Upper lobe of left lung (tissue), 6 donors: ENCODE results near the gene NAPSA. TPM values are rescaled to one million over a fixed set of nuclear protein-coding genes. Genes with fewer than 3 reads are reported as not detected.

Experiments used
- ATAC-seq, 2 donors: fragments of 200-7000 bp; cut with Tn5 transposase; one replicate each; pipeline ENCODE4 v1.9.1; 2022; ENCODE audit warnings: mild to moderate bottlenecking in 2 of 2, moderate library complexity in 2 of 2; ENCODE audit not compliant: low FRiP score in 2 of 2
- DNase-seq, 2 donors: peaks; one replicate each; pipeline ENCODE4 v3.0.0-alpha.2; 2019 to 2020
- H3K27ac ChIP-seq, 4 donors: fragments of 200-600 bp; sonication (generic); one replicate each; pipeline ENCODE4 v1.5.1; 2016 to 2019
- H3K27me3 ChIP-seq, 4 donors: fragments of 200-600 bp; sonication (generic); one replicate each; pipeline ENCODE4 v1.5.1; 2017 to 2019
- H3K36me3 ChIP-seq, 4 donors: fragments of 200-600 bp; sonication (generic); one replicate each; pipeline ENCODE4 v1.5.1; 2016 to 2019
- H3K4me1 ChIP-seq, 4 donors: fragments of 200-600 bp; sonication (generic); one replicate each; pipeline ENCODE4 v1.5.1; 2018 to 2019
- H3K4me3 ChIP-seq, 4 donors: fragments of 200-600 bp; sonication (generic); one replicate each; pipeline ENCODE4 v1.5.1; 2017 to 2019; ENCODE audit warnings: mild to moderate bottlenecking in 2 of 4, moderate library complexity in 1 of 4
- H3K9me3 ChIP-seq, 4 donors: fragments of 200-600 bp; sonication (generic); one replicate each; pipeline ENCODE4 v1.5.1; 2018 to 2019
- EP300 ChIP-seq, 4 donors: sonication (generic); formaldehyde crosslinking; IDR thresholded peaks; one replicate each; pipeline ENCODE4 v1.5.1; 2017; ENCODE audit warnings: antibody characterized with exemption in 4 of 4, control low read depth in 2 of 4
- POLR2A ChIP-seq, 4 donors: fragments of 450-650 bp; IDR thresholded peaks; one replicate each; pipeline ENCODE4 v1.5.1; 2016 to 2017; ENCODE audit warnings: antibody characterized with exemption in 4 of 4, mild to moderate bottlenecking in 2 of 4
- POLR2AphosphoS5 ChIP-seq, 2 donors: sonication (generic); formaldehyde crosslinking; IDR thresholded peaks; one replicate each; pipeline ENCODE4 v1.5.1; 2017; ENCODE audit warnings: antibody characterized with exemption in 2 of 2
- WGBS, 2 donors: methylation state at CpG; one replicate each; pipeline ENCODE4 v1.1.5; 2017 to 2018; 5-methylcytosine and 5-hydroxymethylcytosine counted together
- total RNA-seq, 6 donors: library from RNA; depleted of rRNA in 4 of 6; stranded (reverse); fragments of >200 nt in 4 of 6; gene quantifications; one replicate each; pipeline versions ENCODE4 v1.1.0 to v1.2.1, GENCODE V29; 2016 to 2021
- TF ChIP-seq, protein P1 (sequence below), 6 experiments: fragments of 450-650 bp in 4 of 6; fragments of 200-600 bp in 2 of 6; sonication (generic) in 2 of 6; IDR thresholded peaks; one replicate each; pipeline ENCODE4 v1.5.1; 2016 to 2019; ENCODE audit warnings: antibody characterized with exemption in 6 of 6
- donor health status: DM: no; HTN: no; CAD: no; lungs with moderate emphysema.
- donor health status: DM: no; HTN: yes; CAD: no; lungs with severe emphysema.

The NAPSA gene
- total RNA-seq, 6 donors from 2014 or later: 1,043 to 3,140 (median 1,660) TPM

DNA sequence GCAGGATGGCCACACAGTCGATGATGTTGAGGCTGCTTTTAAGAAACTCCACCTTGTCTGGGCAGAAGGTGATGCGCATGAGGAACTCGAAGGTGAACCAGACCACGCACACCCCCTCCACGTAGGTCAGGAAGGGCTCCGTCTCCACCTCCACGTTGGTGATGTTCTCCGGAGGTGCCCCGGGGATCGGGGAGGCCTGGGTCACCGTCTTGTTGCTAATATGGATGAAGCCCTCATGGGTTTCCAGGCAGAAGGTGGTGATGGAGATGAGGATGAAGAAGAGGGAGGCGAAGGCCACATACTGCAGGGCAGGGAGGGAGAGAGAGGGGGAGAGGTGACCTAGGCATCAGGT lies 41.7 kb downstream of the NAPSA start:
- no peak overlapping the region for H3K4me3 ChIP-seq
- no peaks in the 10 kb centered on the region for H3K9me3 ChIP-seq
- DNase-seq (no peak), ATAC-seq (no peak)
- peaks cover 0 to 21% (median 1%) of the 10 kb centered on the region in 4 donors for H3K27me3 ChIP-seq
- 87% methylated on average over 11 to 12 of the region's 12 CpGs for WGBS, 2 donors
- no peak overlapping the region for H3K27ac ChIP-seq
- H3K36me3 ChIP-seq: peaks cover 0 to 4% (median 0%) of the 10 kb centered on the region in 4 donors
- peaks cover 14 to 26% (median 20%) of the 10 kb centered on the region in 4 donors for H3K4me1 ChIP-seq
- no peak for TF ChIP-seq POLR2A (IDR thresholded peaks at IDR 0.05)
- no peak for TF ChIP-seq EP300 (IDR thresholded peaks at IDR 0.05)
- TF ChIP-seq POLR2AphosphoS5 (IDR thresholded peaks at IDR 0.05): no peak
- TF ChIP-seq, protein P1, sequence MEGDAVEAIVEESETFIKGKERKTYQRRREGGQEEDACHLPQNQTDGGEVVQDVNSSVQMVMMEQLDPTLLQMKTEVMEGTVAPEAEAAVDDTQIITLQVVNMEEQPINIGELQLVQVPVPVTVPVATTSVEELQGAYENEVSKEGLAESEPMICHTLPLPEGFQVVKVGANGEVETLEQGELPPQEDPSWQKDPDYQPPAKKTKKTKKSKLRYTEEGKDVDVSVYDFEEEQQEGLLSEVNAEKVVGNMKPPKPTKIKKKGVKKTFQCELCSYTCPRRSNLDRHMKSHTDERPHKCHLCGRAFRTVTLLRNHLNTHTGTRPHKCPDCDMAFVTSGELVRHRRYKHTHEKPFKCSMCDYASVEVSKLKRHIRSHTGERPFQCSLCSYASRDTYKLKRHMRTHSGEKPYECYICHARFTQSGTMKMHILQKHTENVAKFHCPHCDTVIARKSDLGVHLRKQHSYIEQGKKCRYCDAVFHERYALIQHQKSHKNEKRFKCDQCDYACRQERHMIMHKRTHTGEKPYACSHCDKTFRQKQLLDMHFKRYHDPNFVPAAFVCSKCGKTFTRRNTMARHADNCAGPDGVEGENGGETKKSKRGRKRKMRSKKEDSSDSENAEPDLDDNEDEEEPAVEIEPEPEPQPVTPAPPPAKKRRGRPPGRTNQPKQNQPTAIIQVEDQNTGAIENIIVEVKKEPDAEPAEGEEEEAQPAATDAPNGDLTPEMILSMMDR (IDR thresholded peaks at IDR 0.05): no peak

DNA sequence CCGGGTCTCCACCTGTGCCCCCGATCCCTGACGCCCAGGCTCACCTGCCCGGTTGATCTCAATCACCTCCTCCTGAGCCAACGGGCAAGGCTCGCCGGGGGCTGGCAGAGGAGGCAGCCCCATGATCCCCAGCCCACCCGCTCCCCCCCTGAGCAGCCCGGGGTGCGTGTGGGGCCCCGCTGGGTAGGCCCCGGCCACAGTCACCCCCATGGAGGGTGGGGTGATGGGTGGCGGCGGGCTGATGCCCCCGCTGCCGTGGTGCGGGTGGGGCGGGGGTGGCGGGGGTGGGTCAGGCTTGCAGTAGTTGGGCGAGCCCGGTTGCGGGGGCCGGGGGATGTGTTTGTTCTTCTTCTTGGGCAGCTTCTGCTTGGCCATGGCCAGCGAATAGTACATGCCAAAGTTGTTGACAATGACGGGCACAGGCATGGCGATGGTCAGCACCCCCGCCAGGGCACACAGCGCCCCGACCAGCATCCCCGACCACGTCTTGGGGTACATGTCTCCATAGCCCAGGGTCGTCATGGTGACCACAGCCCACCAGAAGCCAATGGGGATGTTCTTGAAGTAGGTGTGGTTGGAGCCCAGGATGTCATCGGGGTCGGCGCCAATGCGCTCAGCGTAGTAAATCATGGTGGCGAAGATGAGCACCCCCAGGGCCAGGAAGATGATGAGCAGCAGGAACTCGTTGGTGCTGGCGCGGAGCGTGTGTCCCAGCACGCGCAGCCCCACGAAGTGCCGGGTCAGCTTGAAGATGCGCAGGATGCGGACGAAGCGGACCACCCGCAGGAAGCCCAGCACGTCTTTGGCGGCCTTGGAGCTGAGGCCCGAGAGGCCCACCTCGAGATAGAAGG lies 42.3 kb downstream of the NAPSA start:
- Histone ChIP-seq H3K36me3 (peaks cover 0 to 4% (median 0%) of the 10 kb centered on the region in 4 donors), H3K4me1 (peaks cover 13 to 26% (median 18%) of the 10 kb centered on the region in 4 donors), H3K4me3 (no peak overlapping the region), H3K27ac (no peak overlapping the region), H3K9me3 (no peaks in the 10 kb centered on the region), H3K27me3 (peaks cover 0 to 18% (median 0%) of the 10 kb centered on the region in 4 donors)
- no peak for TF ChIP-seq EP300 (IDR thresholded peaks at IDR 0.05)
- TF ChIP-seq, protein P1 (IDR thresholded peaks at IDR 0.05): no peak
- no peak for TF ChIP-seq POLR2A (IDR thresholded peaks at IDR 0.05)
- no peak for TF ChIP-seq POLR2AphosphoS5 (IDR thresholded peaks at IDR 0.05)
- DNase-seq (peak in 1 of 2 donors; percentile 79), ATAC-seq (no peak)
- WGBS, 2 donors: 89 to 92% methylated on average over 21 to 51 of the region's 55 CpGs

DNA sequence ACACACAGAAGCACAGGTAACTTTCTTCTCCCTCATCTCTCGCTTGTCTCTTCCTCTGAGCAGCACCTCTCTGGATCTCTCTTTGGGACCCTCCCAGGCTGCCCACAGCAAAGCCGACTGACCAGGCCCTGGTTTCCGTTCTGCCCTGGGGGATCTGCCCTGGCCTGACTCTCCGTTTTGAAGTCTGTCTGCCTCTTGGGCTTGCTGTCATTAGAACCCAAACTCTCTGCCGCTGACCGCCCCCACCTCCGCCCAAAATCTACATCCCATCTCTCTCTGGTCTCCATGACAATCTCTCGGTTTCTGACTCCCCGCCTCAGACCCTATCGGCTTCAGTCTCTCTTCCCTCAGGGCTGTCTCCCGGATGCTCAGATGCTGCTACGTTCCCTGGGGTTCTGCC lies 43.2 kb downstream of the NAPSA start:
- ATAC-seq: no peak
- peaks cover 0 to 4% (median 0%) of the 10 kb centered on the region in 4 donors for H3K36me3 ChIP-seq
- no peak for TF ChIP-seq EP300 (IDR thresholded peaks at IDR 0.05)
- TF ChIP-seq POLR2AphosphoS5 (IDR thresholded peaks at IDR 0.05): no peak
- TF ChIP-seq, protein P1 (IDR thresholded peaks at IDR 0.05): no peak
- TF ChIP-seq POLR2A (IDR thresholded peaks at IDR 0.05): no peak
- peaks cover 10 to 20% (median 16%) of the 10 kb centered on the region in 4 donors for H3K4me1 ChIP-seq
- H3K27ac ChIP-seq: no peak overlapping the region
- DNase-seq: no peak
- no peaks in the 10 kb centered on the region for H3K9me3 ChIP-seq
- peaks cover 0 to 9% (median 0%) of the 10 kb centered on the region in 4 donors for H3K27me3 ChIP-seq
- no peak overlapping the region for H3K4me3 ChIP-seq
- WGBS, 2 donors: 77 to 86% methylated on average over 10 to 12 of the region's 12 CpGs

DNA sequence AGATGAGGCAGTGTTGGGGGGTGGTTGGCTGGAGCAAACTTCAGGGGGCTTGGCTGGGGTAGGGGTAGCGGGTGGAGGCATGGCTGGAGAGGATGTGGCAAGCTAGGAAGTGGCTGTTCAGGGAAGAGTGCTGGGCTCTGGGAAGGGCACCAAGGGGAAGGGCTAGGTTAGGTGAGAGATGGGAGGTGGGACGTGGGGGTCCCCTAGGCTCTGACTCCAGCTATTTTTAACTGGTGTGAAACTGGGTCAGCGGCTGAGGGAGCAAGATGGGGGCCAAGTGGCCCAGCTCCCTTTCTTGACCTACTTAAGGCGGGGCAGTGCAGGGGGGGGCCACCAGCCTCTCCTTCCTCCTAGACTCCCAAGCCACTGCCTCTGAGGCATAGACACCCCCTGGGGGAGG lies 43.6 kb downstream of the NAPSA start:
- no peaks in the 10 kb centered on the region for H3K9me3 ChIP-seq
- DNase-seq (no peak), ATAC-seq (no peak)
- peaks cover 10 to 17% (median 14%) of the 10 kb centered on the region in 4 donors for H3K4me1 ChIP-seq
- H3K27me3 ChIP-seq: peaks cover 0 to 5% (median 0%) of the 10 kb centered on the region in 4 donors
- peaks cover 0 to 4% (median 0%) of the 10 kb centered on the region in 4 donors for H3K36me3 ChIP-seq
- no peak for TF ChIP-seq POLR2AphosphoS5 (IDR thresholded peaks at IDR 0.05)
- no peak overlapping the region for H3K27ac ChIP-seq
- H3K4me3 ChIP-seq: no peak overlapping the region
- WGBS, 2 donors: 76 to 92% methylated on average over 3 to 4 of the region's 4 CpGs

DNA sequence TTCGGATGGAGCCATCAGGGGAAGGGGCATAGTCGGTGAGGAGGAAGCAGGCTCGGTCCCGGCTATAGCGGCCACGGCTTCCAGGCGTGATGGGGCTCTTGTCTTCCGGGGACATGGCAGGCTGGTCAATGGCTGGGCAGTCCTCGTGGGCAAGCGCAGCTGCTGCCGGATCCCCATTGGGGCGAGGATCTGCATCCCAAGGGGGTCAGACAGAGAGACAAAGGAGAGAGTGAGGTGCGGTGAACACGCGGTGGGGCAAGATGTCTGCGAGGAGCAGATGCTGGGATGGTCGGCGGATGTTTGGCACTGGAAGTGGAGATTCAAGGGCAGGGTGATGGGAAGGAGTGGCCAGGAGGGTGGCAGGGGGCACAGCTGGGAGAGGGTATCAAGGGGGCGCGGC lies 44.8 kb downstream of the NAPSA start:
- Histone ChIP-seq H3K36me3 (peaks cover 0 to 4% (median 0%) of the 10 kb centered on the region in 4 donors), H3K27me3 (peaks cover 0 to 5% (median 2%) of the 10 kb centered on the region in 4 donors), H3K27ac (no peak overlapping the region), H3K4me3 (no peak overlapping the region), H3K4me1 (peaks cover 0 to 6% (median 4%) of the 10 kb centered on the region in 4 donors), H3K9me3 (no peaks in the 10 kb centered on the region)
- no peak for ATAC-seq
- TF ChIP-seq EP300 (IDR thresholded peaks at IDR 0.05) (no peak), POLR2AphosphoS5 (IDR thresholded peaks at IDR 0.05) (no peak), POLR2A (IDR thresholded peaks at IDR 0.05) (no peak)
- TF ChIP-seq, protein P1 (IDR thresholded peaks at IDR 0.05): no peak
- WGBS, 2 donors: 88 to 93% methylated on average over 17 to 20 of the region's 20 CpGs
- no peak for DNase-seq
